ENCODE results near the gene TMEM190.

Gene TMEM190

GRCh38 chr19:55423225-55424005 is 46.8 kb downstream of the TMEM190 start:
- DNase-seq (ENCODE audit: low spot score), result no peak

- no peak for DNase-seq (ENCODE audit: low spot score)
Measured at GRCh38 chr19:55424518-55424917, 47.9 kb downstream of the TMEM190 start.

GRCh38 chr19:55426042-55426441 is 49.4 kb downstream of the TMEM190 start:
- no peak for DNase-seq (ENCODE audit: low spot score)

Data from left forelimb (tissue), 1 donor.